ENCODE data around the gene NSL1.

- TF ChIP-seq CTCF (IDR thresholded peaks at IDR 0.05) (no peak), POLR2A (IDR thresholded peaks at IDR 0.05) (no peak)
Measured at GRCh38 chr1:212721388-212722247, 70.0 kb downstream of the NSL1 start.
